Heart left ventricle (tissue), 13 donors: Measurements from ENCODE around the gene ARID3A.

Source experiments
- POLR2A ChIP-seq, 2 donors: fragments of 450-650 bp; IDR thresholded peaks; one replicate each; pipeline ENCODE4 v1.6.1; 2017; ENCODE audit warnings: antibody characterized with exemption in 2 of 2, mild to moderate bottlenecking in 2 of 2, moderate library complexity in 2 of 2
- TF ChIP-seq, protein P1 (sequence below), 12 donors: fragments of 200-600 bp; sonication (generic) in 4 of 12; IDR thresholded peaks; one replicate each; pipeline versions ENCODE4 v1.5.0 to v1.8.0; 2018 to 2022; ENCODE audit warnings: antibody characterized with exemption in 12 of 12, mild to moderate bottlenecking in 5 of 12
- donor health status: ischemic (EF 13 %, LVEDD 7.1; RV severe dilation, severe dysfunction).
- donor health status: DM: no; HTN: yes; CAD: no.
- donor health status: DM: no; HTN: no; CAD: no.
- donor health status: ischemic (EF 25% LVEDD 6.9; RV normal size, moderate dysfunction).
- donor health status: ischemic (EF 25% LVEDD 5.7; RV mildly dilated, moderate dysfunction).
- donor health status: ischemic (EF 35%, LVEDD 5.7; RV mildly dilated, moderate dysfunction).
- donor health status: nonischemic (EF 11% LVEDD 7.7; RV severe dilation, severe dysfunction).
- donor health status: DM: yes; HTN: yes; CAD: no.
- donor health status: PGD.
- donor health status: ischemic (EF 29% LVEDD 5.4; RV normal size, mild dysfunction).
- donor health status: nonischemic (EF 23%, LVEDD 6.1; RV moderate dilation, normal function).

DNA sequence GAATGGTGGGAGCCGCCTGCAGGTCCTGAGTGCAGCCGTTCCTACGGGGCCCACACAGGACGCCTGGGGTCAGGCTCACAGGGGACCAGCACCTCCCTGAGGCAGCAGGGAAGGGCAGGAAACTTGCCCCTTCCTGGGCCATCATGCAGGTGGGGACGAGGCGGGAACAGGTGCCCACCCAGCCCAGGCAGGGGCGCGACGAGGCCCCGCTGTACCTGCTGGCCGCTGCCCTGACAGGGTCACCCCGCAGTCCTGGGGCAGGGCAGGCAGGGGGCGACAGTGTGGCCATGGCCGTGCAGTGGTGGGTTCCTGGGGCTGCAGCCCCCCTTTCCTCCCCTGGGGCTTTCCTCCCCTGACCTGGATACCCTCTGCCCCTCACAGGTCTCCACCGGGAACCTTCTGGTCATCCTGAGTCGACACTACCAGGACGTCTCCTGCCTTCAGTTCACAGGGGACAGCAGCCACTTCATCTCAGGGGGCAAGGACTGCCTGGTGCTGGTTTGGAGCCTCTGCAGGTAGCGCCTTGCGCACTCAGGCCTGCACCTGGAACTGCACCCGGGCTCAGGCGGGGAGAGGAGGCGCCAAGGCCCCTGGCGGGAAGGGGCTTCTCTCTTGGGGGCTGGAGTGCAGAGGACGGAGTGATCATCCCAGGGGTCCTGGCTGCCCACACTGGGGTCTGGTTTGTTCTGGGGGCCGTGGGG, 63.7 kb downstream of the ARID3A start:
- TF ChIP-seq, protein P1, sequence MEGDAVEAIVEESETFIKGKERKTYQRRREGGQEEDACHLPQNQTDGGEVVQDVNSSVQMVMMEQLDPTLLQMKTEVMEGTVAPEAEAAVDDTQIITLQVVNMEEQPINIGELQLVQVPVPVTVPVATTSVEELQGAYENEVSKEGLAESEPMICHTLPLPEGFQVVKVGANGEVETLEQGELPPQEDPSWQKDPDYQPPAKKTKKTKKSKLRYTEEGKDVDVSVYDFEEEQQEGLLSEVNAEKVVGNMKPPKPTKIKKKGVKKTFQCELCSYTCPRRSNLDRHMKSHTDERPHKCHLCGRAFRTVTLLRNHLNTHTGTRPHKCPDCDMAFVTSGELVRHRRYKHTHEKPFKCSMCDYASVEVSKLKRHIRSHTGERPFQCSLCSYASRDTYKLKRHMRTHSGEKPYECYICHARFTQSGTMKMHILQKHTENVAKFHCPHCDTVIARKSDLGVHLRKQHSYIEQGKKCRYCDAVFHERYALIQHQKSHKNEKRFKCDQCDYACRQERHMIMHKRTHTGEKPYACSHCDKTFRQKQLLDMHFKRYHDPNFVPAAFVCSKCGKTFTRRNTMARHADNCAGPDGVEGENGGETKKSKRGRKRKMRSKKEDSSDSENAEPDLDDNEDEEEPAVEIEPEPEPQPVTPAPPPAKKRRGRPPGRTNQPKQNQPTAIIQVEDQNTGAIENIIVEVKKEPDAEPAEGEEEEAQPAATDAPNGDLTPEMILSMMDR (IDR thresholded peaks at IDR 0.05) = peak in 2 of 12 donors; percentile 12 to 24
- no peak for TF ChIP-seq POLR2A (IDR thresholded peaks at IDR 0.05)
